Pancreas (tissue), 10 donors: ENCODE data around the gene C1QTNF8. TPM values are rescaled to one million over a fixed set of nuclear protein-coding genes. Genes with fewer than 3 reads are reported as not detected.

ENCODE experiments used
- ATAC-seq, 4 donors: fragments of 200-7000 bp; cut with Tn5 transposase; one replicate each; pipeline versions ENCODE4 v1.8.0 to v1.9.1; 2020; ENCODE audit warnings: mild to moderate bottlenecking in 4 of 4, moderate library complexity in 4 of 4
- DNase-seq, 6 donors: peaks; one replicate each; pipeline ENCODE4 v3.0.0-alpha.2; 2020
- FAIRE-seq: peaks from 2 replicates; lab custom pipeline; 2012; peaks lifted over from hg19 to GRCh38; lab: Jason Lieb, UNC
- H3K27ac ChIP-seq, 4 donors: fragments of 200-600 bp; sonication (generic); 1 replicate in 3 of 4; 2 replicates in 1 of 4; pipeline versions ENCODE4 v1.5.0 to v1.8.0; 2020
- H3K27me3 ChIP-seq, 4 donors: fragments of 200-600 bp; one replicate each; pipeline ENCODE4 v1.8.0; 2021
- H3K36me3 ChIP-seq, 3 donors: fragments of 200-600 bp; sonication (generic) in 1 of 3; one replicate each; pipeline versions ENCODE4 v1.5.0 to v1.8.0; 2020 to 2021
- H3K4me1 ChIP-seq, 3 donors: fragments of 200-600 bp; one replicate each; pipeline ENCODE4 v1.8.0; 2021
- H3K4me3 ChIP-seq, 4 donors: fragments of 200-600 bp; sonication (generic) in 2 of 4; one replicate each; pipeline versions ENCODE4 v1.5.0 to v1.8.0; 2020 to 2021
- H3K9me3 ChIP-seq, 4 donors: fragments of 200-600 bp; one replicate each; pipeline ENCODE4 v1.8.0; 2021
- CTCF ChIP-seq, 4 donors: fragments of 200-600 bp; sonication (generic) in 3 of 4; IDR thresholded peaks; one replicate each; pipeline versions ENCODE4 v1.5.0 to v1.8.0; 2021; ENCODE audit warnings: antibody characterized with exemption in 4 of 4
- WGBS, 2 donors: extraction: QIAGEN DNeasy Blood & Tissue Kit; methylation state at CpG; one replicate each; pipeline ENCODE4 v1.1.7; 2013; 5-methylcytosine and 5-hydroxymethylcytosine counted together
- intact Hi-C, 3 donors: fragments of 100-400 bp; cut with DNase I; formaldehyde crosslinking; loops; one replicate each; pipeline versions ENCODE4 v1.11.1 to v1.14.2; 2022
- polyA plus RNA-seq, 2 donors: library from polyadenylated mRNA; stranded (reverse); fragments of 200-250 nt; gene quantifications; one replicate each; pipeline ENCODE4 v1.2.3, GENCODE V29; 2013
- total RNA-seq, 6 donors: library from RNA; stranded (reverse); fragmentation: NEBNext Ultra II Directional in 4 of 6; extraction: Animal tissue kit (Norgen Biotek cat#: 25700) in 4 of 6; gene quantifications; one replicate each; pipeline versions ENCODE4 v1.2.1 to v1.2.4, GENCODE V29; 2021 to 2023
- donor health status: healthy with polysubstance abuse.
- donor health status: DM: no; HTN: no; CAD: no; lungs with moderate emphysema.
- donor health status: DM: no; HTN: no; CAD: no.
- donor health status: control.
- donor health status: control.
- donor health status: Bipolar disorder and iron deficiency.
- donor health status: DM: yes; HTN: yes; CAD: no.
- donor health status: DM: no; HTN: no; CAD: no.
- donor health status: DM: no; HTN: no; CAD: no.
- donor health status: DM: yes; HTN: yes; CAD: no.

Gene C1QTNF8
- total and polyA plus RNA-seq, 8 donors: 0.23 TPM; not detected in 7

- Histone ChIP-seq H3K4me1 (no peaks in the 10 kb centered on the region), H3K4me3 (no peak overlapping the region), H3K36me3 (no peaks in the 10 kb centered on the region), H3K27ac (no peak overlapping the region), H3K27me3 (peaks cover 0 to 40% (median 6%) of the 10 kb centered on the region in 4 donors), H3K9me3 (no peaks in the 10 kb centered on the region)
- 20 to 21% methylated on average over 30 to 32 of the region's 32 CpGs for WGBS, 2 donors
- ATAC-seq (no peak), FAIRE-seq (no peak), DNase-seq (no peak)
- intact Hi-C loops: no loop called here
- TF ChIP-seq CTCF (IDR thresholded peaks at IDR 0.05): no peak
Observed at GRCh38 chr16:1070084-1070863, 25.8 kb downstream of the C1QTNF8 start.

GRCh38 chr16:1069154-1069553 is 26.9 kb downstream of the C1QTNF8 start:
- 74 to 80% methylated on average over 6 to 7 of the region's 7 CpGs for WGBS, 2 donors

GRCh38 chr16:1068451-1068850 is 27.6 kb downstream of the C1QTNF8 start:
- Histone ChIP-seq H3K4me1 (no peaks in the 10 kb centered on the region), H3K36me3 (no peaks in the 10 kb centered on the region), H3K27me3 (peaks cover 0 to 33% (median 4%) of the 10 kb centered on the region in 4 donors), H3K9me3 (no peaks in the 10 kb centered on the region), H3K27ac (no peak overlapping the region), H3K4me3 (no peak overlapping the region)
- no peak for FAIRE-seq
- ATAC-seq: no peak
- no peak for DNase-seq
- 70 to 73% methylated on average over 18 of the region's 18 CpGs for WGBS, 2 donors
- no peak for TF ChIP-seq CTCF (IDR thresholded peaks at IDR 0.05)
- intact Hi-C loops: no loop called here

More at GRCh38 chr16:1069154-1069553, 26.9 kb downstream of the C1QTNF8 start:
- ATAC-seq (no peak), DNase-seq (no peak), FAIRE-seq (no peak)
- no peaks in the 10 kb centered on the region for H3K36me3 ChIP-seq
- intact Hi-C loops: no loop called here
- no peaks in the 10 kb centered on the region for H3K4me1 ChIP-seq
- no peak for TF ChIP-seq CTCF (IDR thresholded peaks at IDR 0.05)
- H3K27ac ChIP-seq: no peak overlapping the region
- no peak overlapping the region for H3K4me3 ChIP-seq
- H3K27me3 ChIP-seq: peaks cover 0 to 39% (median 6%) of the 10 kb centered on the region in 4 donors
- no peaks in the 10 kb centered on the region for H3K9me3 ChIP-seq

GRCh38 chr16:1067629-1068028 is 28.4 kb downstream of the C1QTNF8 start:
- Histone ChIP-seq H3K4me1 (no peaks in the 10 kb centered on the region), H3K27me3 (peaks cover 0 to 33% (median 2%) of the 10 kb centered on the region in 4 donors), H3K9me3 (no peaks in the 10 kb centered on the region), H3K4me3 (no peak overlapping the region), H3K27ac (no peak overlapping the region), H3K36me3 (no peaks in the 10 kb centered on the region)
- ATAC-seq: no peak
- FAIRE-seq: no peak
- intact Hi-C loops: no loop called here
- no peak for DNase-seq
- 50 to 61% methylated on average over 15 of the region's 15 CpGs for WGBS, 2 donors
- no peak for TF ChIP-seq CTCF (IDR thresholded peaks at IDR 0.05)

GRCh38 chr16:1066584-1067172 is 29.4 kb downstream of the C1QTNF8 start:
- TF ChIP-seq CTCF (IDR thresholded peaks at IDR 0.05): no peak
- ATAC-seq (no peak), FAIRE-seq (no peak), DNase-seq (no peak)
- no peak overlapping the region for H3K4me3 ChIP-seq
- intact Hi-C loops: no loop called here
- H3K9me3 ChIP-seq: no peaks in the 10 kb centered on the region
- H3K4me1 ChIP-seq: no peaks in the 10 kb centered on the region
- H3K27me3 ChIP-seq: peaks cover 0 to 27% (median 2%) of the 10 kb centered on the region in 4 donors
- no peak overlapping the region for H3K27ac ChIP-seq
- H3K36me3 ChIP-seq: no peaks in the 10 kb centered on the region
- WGBS, 2 donors: 27 to 29% methylated on average over 24 of the region's 24 CpGs
